CD14-positive monocyte (primary cell): Measurements from ENCODE around the gene PITPNB. TPM values are rescaled to one million over a fixed set of nuclear protein-coding genes. Genes with fewer than 3 reads are reported as not detected.

Experiments
- DNase-seq, 3 donors: peaks; one replicate each; pipeline ENCODE4 v3.0.0-alpha.2; 2011 to 2022
- H2AFZ ChIP-seq: 2 replicates; pipeline ENCODE4 v1.6.0; 2012; ENCODE audit warnings: mild to moderate bottlenecking, low read depth, low read length, inconsistent platforms; ENCODE audit not compliant: insufficient read depth, poor library complexity, severe bottlenecking
- H3K27ac ChIP-seq, 2 donors: 1 replicate in 1 of 2; 2 replicates in 1 of 2; pipeline ENCODE4 v1.5.1; 2012 to 2013; ENCODE audit warnings: low read length in 2 of 2, control low read depth in 1 of 2, inconsistent platforms in 1 of 2, low read depth in 1 of 2, mild to moderate bottlenecking in 1 of 2
- H3K27me3 ChIP-seq, 2 donors: one replicate each; pipeline versions ENCODE4 v1.6.0 to v1.6.1; 2011 to 2013; ENCODE audit warnings: low read length in 2 of 2; ENCODE audit not compliant: control insufficient read depth in 2 of 2, insufficient read depth in 2 of 2
- H3K36me3 ChIP-seq, 2 donors: replicated peaks in 1 of 2; 1 replicate in 1 of 2; 2 replicates in 1 of 2; pipeline versions ENCODE4 v1.5.1 to v1.6.1; 2012 to 2013; ENCODE audit warnings: low read length in 2 of 2, control low read depth in 1 of 2, inconsistent platforms in 1 of 2, mild to moderate bottlenecking in 1 of 2; ENCODE audit not compliant: insufficient read depth in 2 of 2, control insufficient read depth in 1 of 2
- H3K4me1 ChIP-seq, 2 donors: 1 replicate in 1 of 2; 2 replicates in 1 of 2; pipeline versions ENCODE4 v1.5.1 to v1.6.1; 2012 to 2013; ENCODE audit warnings: low read length in 2 of 2, control low read depth in 1 of 2, inconsistent platforms in 1 of 2, mild to moderate bottlenecking in 1 of 2, moderate library complexity in 1 of 2; ENCODE audit not compliant: insufficient read depth in 2 of 2, control insufficient read depth in 1 of 2
- H3K4me2 ChIP-seq: replicated peaks from 2 replicates; pipeline ENCODE3; 2012; ENCODE audit warnings: low read length, moderate library complexity, mild to moderate bottlenecking; ENCODE audit not compliant: poor library complexity, severe bottlenecking; ENCODE audit errors: extremely low read depth
- H3K4me3 ChIP-seq, 3 experiments: fragments of 200-600 bp in 1 of 3; sonication (generic) in 1 of 3; replicated peaks in 1 of 3; 1 replicate in 2 of 3; 2 replicates in 1 of 3; pipeline ENCODE4 v1.5.1; 2011 to 2013; ENCODE audit warnings: low read length in 3 of 3, mild to moderate bottlenecking in 3 of 3, control low read depth in 2 of 3, low read depth in 2 of 3, inconsistent platforms in 1 of 3, moderate library complexity in 1 of 3
- H3K79me2 ChIP-seq: 2 replicates; pipeline ENCODE4 v1.6.0; 2012; ENCODE audit warnings: mild to moderate bottlenecking, control low read depth, inconsistent platforms, low read length, moderate library complexity; ENCODE audit not compliant: insufficient read depth
- H3K9ac ChIP-seq: 2 replicates; pipeline ENCODE4 v1.6.0; 2017; ENCODE audit warnings: low read length, mild to moderate bottlenecking; ENCODE audit not compliant: insufficient read depth, poor library complexity, severe bottlenecking
- H3K9me3 ChIP-seq, 2 donors: replicated peaks in 1 of 2; 1 replicate in 1 of 2; 2 replicates in 1 of 2; pipeline versions ENCODE4 v1.5.1 to v1.6.1; 2012 to 2013; ENCODE audit warnings: low read length in 2 of 2, control low read depth in 1 of 2; ENCODE audit not compliant: control insufficient read depth in 1 of 2, insufficient read depth in 1 of 2
- H4K20me1 ChIP-seq: 2 replicates; pipeline ENCODE4 v1.6.0; 2012; ENCODE audit warnings: mild to moderate bottlenecking, low read length, control low read depth, moderate library complexity; ENCODE audit not compliant: insufficient read depth
- H3K27ac Mint-ChIP-seq, 7 donors: one replicate each; pipeline ENCODE4 v1.8.0; 2020; ENCODE audit warnings: mild to moderate bottlenecking in 7 of 7, mixed read lengths in 7 of 7, moderate library complexity in 6 of 7, inconsistent platforms in 2 of 7
- H3K27me3 Mint-ChIP-seq, 3 donors: one replicate each; pipeline ENCODE4 v1.8.0; 2021 to 2022; ENCODE audit warnings: low read depth in 3 of 3, mild to moderate bottlenecking in 3 of 3, mixed read lengths in 3 of 3, moderate library complexity in 3 of 3, inconsistent platforms in 1 of 3
- H3K36me3 Mint-ChIP-seq, 2 donors: one replicate each; pipeline ENCODE4 v1.8.0; 2020; ENCODE audit warnings: mixed read lengths in 2 of 2, inconsistent platforms in 1 of 2, mild to moderate bottlenecking in 1 of 2
- H3K4me1 Mint-ChIP-seq: one replicate; pipeline ENCODE4 v1.8.0; 2020; ENCODE audit warnings: mild to moderate bottlenecking, mixed read lengths
- H3K4me3 Mint-ChIP-seq, 2 donors: one replicate each; pipeline ENCODE4 v1.8.0; 2020; ENCODE audit warnings: mild to moderate bottlenecking in 2 of 2, mixed read lengths in 2 of 2, moderate library complexity in 1 of 2
- H3K9me3 Mint-ChIP-seq, 7 donors: one replicate each; pipeline ENCODE4 v1.8.0; 2020 to 2022; ENCODE audit warnings: mixed read lengths in 7 of 7, mild to moderate bottlenecking in 6 of 7, moderate library complexity in 6 of 7, inconsistent platforms in 2 of 7
- CTCF ChIP-seq: fragments of 200-600 bp; IDR thresholded peaks from one replicate; pipeline ENCODE4 v1.8.0; 2022; ENCODE audit warnings: antibody characterized with exemption, mild to moderate bottlenecking
- WGBS: methylation state at CpG from one replicate; pipeline ENCODE4 v1.1.5; 2013; ENCODE audit warnings: missing lambda C conversion rate; ENCODE audit not compliant: insufficient coverage; 5-methylcytosine and 5-hydroxymethylcytosine counted together
- intact Hi-C, 2 donors: fragments of 100-400 bp; cut with micrococcal nuclease; formaldehyde crosslinking; loops; one replicate each; pipeline versions ENCODE4 v1.15.0 to v1.15.1; 2023
- polyA plus RNA-seq, 3 donors: library from polyadenylated mRNA; depleted of rRNA in 1 of 3; unstranded in 2 of 3; stranded (reverse) in 1 of 3; fragments of 300-500 nt in 2 of 3; fragments of >200 nt in 1 of 3; fragmentation: Illumina TruSeq in 2 of 3; gene quantifications; 1 replicate in 2 of 3; 2 replicates in 1 of 3; pipeline ENCODE4 v1.2.3, GENCODE V29; 2012 to 2021

Gene PITPNB
- polyA plus RNA-seq, 3 donors = 19.2 to 29.1 (median 25.2) TPM

DNA sequence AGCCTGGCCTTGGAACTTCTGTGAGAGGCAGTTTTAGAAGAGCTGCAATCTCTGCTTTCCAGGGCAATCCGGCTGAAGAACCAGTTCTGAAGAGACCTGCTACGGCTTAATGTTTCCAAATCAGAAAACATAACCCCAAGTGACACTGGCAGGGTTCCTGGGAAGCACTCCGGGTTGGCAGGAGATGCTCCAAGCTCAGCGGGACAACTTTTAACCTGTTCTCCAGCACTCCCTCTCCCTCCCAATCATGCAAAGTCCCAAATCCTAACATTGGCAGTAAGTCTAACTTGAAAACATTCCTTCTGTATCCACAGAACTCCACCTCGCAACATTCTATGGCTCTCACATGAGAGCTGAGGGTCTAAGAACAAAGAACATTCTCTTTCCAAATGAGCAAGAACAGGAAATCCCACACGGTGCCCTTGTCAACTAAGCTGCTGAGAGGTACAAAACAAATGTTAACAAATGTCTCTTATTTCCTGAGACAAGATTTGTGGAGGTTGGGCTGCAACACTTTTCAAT, 69.0 kb downstream of the PITPNB start:
- H2AFZ ChIP-seq = no peak overlapping the region
- Mint-ChIP-seq H3K9me3 (no peaks in the 10 kb centered on the region), H3K4me3 (no peak overlapping the region), H3K36me3 (peaks cover 70 to 76% of the 10 kb centered on the region in 2 donors), H3K27ac (peak overlapping the region in 1 of 7 donors; percentile 47), H3K4me1 (peaks cover 7% of the 10 kb centered on the region), H3K27me3 (no peaks in the 10 kb centered on the region)
- no peak overlapping the region for H3K4me2 ChIP-seq
- no peak overlapping the region for H3K4me3 ChIP-seq
- peaks cover 3 to 5% of the 10 kb centered on the region in 2 donors for H3K4me1 ChIP-seq
- no peaks in the 10 kb centered on the region for H3K9me3 ChIP-seq
- H3K27me3 ChIP-seq = no peaks in the 10 kb centered on the region
- TF ChIP-seq CTCF = no peak
- intact Hi-C loops = no loop called here
- no peaks in the 10 kb centered on the region for H4K20me1 ChIP-seq
- H3K36me3 ChIP-seq = peaks cover 43 to 87% of the 10 kb centered on the region in 2 donors
- peak overlapping the region in 1 of 2 donors; percentile 20 for H3K27ac ChIP-seq
- DNase-seq = no peak
- H3K79me2 ChIP-seq = no peaks in the 10 kb centered on the region
- no peak overlapping the region for H3K9ac ChIP-seq
- 84% methylated on average over 5 of the region's 6 CpGs for WGBS

DNA sequence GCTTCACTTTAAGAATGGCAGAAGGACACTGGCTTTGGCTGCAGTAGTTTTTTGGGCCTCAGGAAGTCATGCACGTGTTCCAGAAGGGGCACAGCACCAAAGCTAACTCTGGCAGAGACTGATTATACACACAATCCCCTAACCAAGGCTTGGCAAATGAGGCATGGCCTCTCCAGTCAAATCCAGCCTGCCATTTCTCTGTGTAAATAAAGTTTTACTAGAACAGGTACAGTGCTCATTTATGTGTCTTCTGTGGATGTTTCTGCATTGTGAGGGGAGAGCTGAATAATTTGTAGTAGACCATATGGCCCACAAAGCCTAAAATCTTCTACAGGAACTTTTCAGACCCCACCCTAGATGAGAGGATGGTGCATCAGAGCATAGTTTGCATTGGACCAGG, 71.1 kb downstream of the PITPNB start:
- Mint-ChIP-seq H3K4me1 (no peaks in the 10 kb centered on the region), H3K36me3 (peaks cover 54 to 66% of the 10 kb centered on the region in 2 donors), H3K9me3 (no peaks in the 10 kb centered on the region), H3K4me3 (no peak overlapping the region), H3K27ac (no peak overlapping the region), H3K27me3 (no peaks in the 10 kb centered on the region)
- Histone ChIP-seq H3K79me2 (no peaks in the 10 kb centered on the region), H3K9me3 (no peaks in the 10 kb centered on the region), H3K4me3 (no peak overlapping the region), H3K4me1 (no peaks in the 10 kb centered on the region), H3K27me3 (no peaks in the 10 kb centered on the region), H4K20me1 (no peaks in the 10 kb centered on the region), H3K27ac (no peak overlapping the region), H2AFZ (no peak overlapping the region), H3K9ac (no peak overlapping the region), H3K4me2 (no peak overlapping the region), H3K36me3 (peaks cover 35 to 72% of the 10 kb centered on the region in 2 donors)
- intact Hi-C loops = no loop called here
- DNase-seq = no peak
- TF ChIP-seq CTCF = no peak
- WGBS = 70% methylated on average over 1 of the region's 1 CpG
